SH-SY5Y (cell line): ENCODE data around the gene SNAP91.

Experiments used
- GATA2 ChIP-seq: IDR thresholded peaks from 2 replicates; pipeline ENCODE4 v1.6.1; 2011; ENCODE audit warnings: mild to moderate bottlenecking, low read depth, low read length
- GATA3 ChIP-seq: IDR thresholded peaks from 2 replicates; pipeline ENCODE4 v1.6.1; 2011; ENCODE audit warnings: low read depth, mild to moderate bottlenecking, low read length, moderate library complexity

Gene SNAP91

DNA sequence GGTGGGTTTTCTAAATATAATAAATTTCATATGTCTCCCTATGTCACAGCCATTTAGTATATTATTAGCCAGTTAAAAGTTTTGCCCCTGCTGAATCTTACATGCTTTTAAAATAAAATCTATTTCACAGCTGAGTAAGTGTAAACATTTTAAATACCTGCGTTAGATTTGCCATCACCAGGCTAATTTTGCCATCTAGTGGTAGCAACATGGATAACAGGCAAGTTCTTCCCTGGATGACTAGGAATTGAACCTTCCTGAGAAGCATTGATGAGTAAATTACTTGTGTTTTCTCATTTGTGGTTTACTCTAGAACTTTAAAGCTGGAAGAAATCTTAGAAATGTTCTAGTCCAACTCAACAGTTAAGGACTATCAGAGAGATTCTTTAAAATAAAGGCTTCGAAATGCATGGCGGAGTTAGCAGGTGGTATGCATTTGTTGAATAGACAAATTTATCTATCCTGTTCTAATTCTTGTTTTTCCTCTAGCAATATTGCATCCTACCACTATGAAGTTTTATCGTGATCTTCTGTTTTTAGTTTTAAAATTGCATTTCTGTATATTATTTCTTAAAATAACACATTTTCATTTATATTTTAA lies 193.9 kb downstream of the SNAP91 start:
- TF ChIP-seq GATA2: no peak

- no peak for TF ChIP-seq GATA2
- TF ChIP-seq GATA3: no peak
Observed at GRCh38 chr6:83514466-83514865, 194.4 kb downstream of the SNAP91 start.

DNA sequence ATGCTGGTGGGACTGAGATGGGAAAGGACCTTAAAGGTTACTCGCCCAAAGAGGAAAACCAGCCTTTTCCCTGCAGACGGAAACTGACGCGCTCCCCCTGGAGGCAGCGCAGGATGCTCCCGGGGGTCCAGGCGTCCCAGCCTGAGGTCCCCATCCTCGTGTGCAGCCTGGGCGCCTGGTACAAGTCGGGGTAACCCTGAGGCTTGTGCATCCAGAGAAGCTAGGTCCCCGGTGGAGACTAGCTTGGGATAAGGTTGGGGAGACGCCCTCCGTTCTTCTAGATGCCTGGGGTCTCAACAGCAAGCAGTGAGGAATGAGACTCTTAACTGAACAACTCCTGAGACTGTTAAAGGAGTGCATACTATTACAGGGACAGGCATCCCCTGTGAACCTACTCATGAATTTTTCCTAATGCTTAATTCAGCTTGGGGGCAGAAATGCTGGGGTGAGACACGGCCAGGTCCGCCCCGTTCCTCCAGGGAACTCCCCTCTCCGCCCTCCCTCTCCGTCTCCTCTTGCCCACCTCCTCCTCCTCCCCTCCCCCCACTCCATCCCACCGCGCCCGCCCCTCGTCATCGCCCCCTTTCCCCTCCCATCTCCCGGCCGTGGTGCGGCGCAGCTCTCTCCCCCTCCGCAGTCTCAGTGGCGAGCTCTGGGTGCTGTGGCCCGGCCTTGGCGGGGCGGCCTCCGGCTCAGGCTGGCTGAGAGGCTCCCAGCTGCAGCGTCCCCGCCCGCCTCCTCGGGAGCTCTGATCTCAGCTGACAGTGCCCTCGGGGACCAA lies 196.8 kb downstream of the SNAP91 start, which contains the start of gene PRSS35:
Gene PRSS35 (plus strand): TSS at position 634 of the 781 bp plus-strand sequence. CDS start 10,908 bp downstream, outside the sequence.
- no peak for TF ChIP-seq GATA3
- TF ChIP-seq GATA2: no peak

GRCh38 chr6:83511266-83511665 lies 197.6 kb downstream of the SNAP91 start:
- no peak for TF ChIP-seq GATA3
- no peak for TF ChIP-seq GATA2

- TF ChIP-seq GATA2: no peak
Observed at GRCh38 chr6:83510791-83511190, 198.1 kb downstream of the SNAP91 start.

GRCh38 chr6:83509441-83509840 lies 199.5 kb downstream of the SNAP91 start:
- no peak for TF ChIP-seq GATA2
- no peak for TF ChIP-seq GATA3

DNA sequence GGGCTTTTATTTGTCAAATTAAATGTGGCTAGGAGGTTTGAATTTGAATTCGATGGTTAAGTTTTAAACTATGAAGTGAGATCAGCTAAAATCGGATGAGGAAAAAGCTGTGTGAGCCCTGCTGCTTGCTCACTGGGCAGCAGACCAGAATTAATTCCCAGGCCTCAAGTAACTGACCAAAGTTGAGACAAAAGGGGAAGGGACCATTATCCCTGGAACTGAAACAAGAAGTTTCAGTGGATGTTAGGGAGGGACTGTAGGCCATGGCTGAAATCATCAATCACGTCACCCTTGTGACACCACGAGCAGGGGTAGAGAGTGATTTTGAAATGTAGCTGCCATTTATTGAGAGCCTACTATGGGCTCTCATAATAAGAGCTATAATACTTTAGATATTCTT lies 203.5 kb downstream of the SNAP91 start:
- TF ChIP-seq GATA3 (no peak), GATA2 (no peak)
